Lung (tissue), 12 donors: ENCODE measurements around the gene RASSF5. TPM values are rescaled to one million over a fixed set of nuclear protein-coding genes. Genes with fewer than 3 reads are reported as not detected.

Experiments used
- ATAC-seq: fragments of 200-7000 bp; cut with Tn5 transposase; one replicate; pipeline ENCODE4 v1.9.1; 2020; ENCODE audit warnings: moderate number of reproducible peaks; ENCODE audit not compliant: insufficient read depth, low FRiP score
- DNase-seq, 3 donors: peaks; one replicate each; pipeline ENCODE4 v3.0.0-alpha.2; 2013 to 2017
- H3K27ac ChIP-seq, 2 donors: one replicate each; pipeline ENCODE4 v1.5.1; 2013; ENCODE audit warnings: mild to moderate bottlenecking in 2 of 2, moderate library complexity in 2 of 2, control low read depth in 1 of 2, inconsistent platforms in 1 of 2, low read depth in 1 of 2, low read length in 1 of 2
- H3K27me3 ChIP-seq, 3 donors: one replicate each; pipeline ENCODE4 v1.5.1; 2013; ENCODE audit warnings: low read length in 2 of 3; ENCODE audit not compliant: control insufficient read depth in 3 of 3, insufficient read depth in 3 of 3
- H3K36me3 ChIP-seq, 4 donors: one replicate each; pipeline ENCODE4 v1.5.1; 2013; ENCODE audit warnings: low read length in 4 of 4, mild to moderate bottlenecking in 1 of 4, moderate library complexity in 1 of 4; ENCODE audit not compliant: control insufficient read depth in 4 of 4, insufficient read depth in 4 of 4
- H3K4me1 ChIP-seq, 5 donors: one replicate each; pipeline ENCODE4 v1.5.1; 2013; ENCODE audit warnings: low read length in 5 of 5, mild to moderate bottlenecking in 2 of 5, moderate library complexity in 1 of 5; ENCODE audit not compliant: control insufficient read depth in 5 of 5, insufficient read depth in 5 of 5
- H3K4me3 ChIP-seq: one replicate; pipeline ENCODE4 v1.5.1; 2013; ENCODE audit warnings: mild to moderate bottlenecking, control low read depth, moderate library complexity
- H3K9ac ChIP-seq, 2 donors: one replicate each; pipeline ENCODE4 v1.5.1; 2013; ENCODE audit warnings: low read length in 2 of 2, control low read depth in 1 of 2; ENCODE audit not compliant: insufficient read depth in 1 of 2
- H3K9me3 ChIP-seq, 4 donors: one replicate each; pipeline ENCODE4 v1.5.1; 2013; ENCODE audit warnings: low read length in 3 of 4, mild to moderate bottlenecking in 1 of 4, moderate library complexity in 1 of 4; ENCODE audit not compliant: control insufficient read depth in 4 of 4, insufficient read depth in 3 of 4
- CTCF ChIP-seq: IDR thresholded peaks from 2 replicates; pipeline ENCODE4 v1.5.1; 2012; ENCODE audit warnings: mild to moderate bottlenecking; ENCODE audit errors: control extremely low read depth, extremely low read depth
- WGBS, 2 donors: extraction: QIAGEN DNeasy Blood & Tissue Kit; methylation state at CpG; one replicate each; pipeline ENCODE4 v1.1.7; 2013; 5-methylcytosine and 5-hydroxymethylcytosine counted together
- polyA plus RNA-seq, 2 donors: library from polyadenylated mRNA; stranded (reverse); fragments of 200-250 nt; gene quantifications; one replicate each; pipeline ENCODE4 v1.2.1, GENCODE V29; 2013
- total RNA-seq, 2 donors: library from RNA; depleted of rRNA in 1 of 2; stranded (reverse); fragments of >200 nt in 1 of 2; gene quantifications; one replicate each; pipeline ENCODE4 v1.2.1, GENCODE V29; 2014 to 2021
- donor health status: control.
- donor health status: control.
- donor health status: Bipolar disorder and iron deficiency.
- donor health status: healthy.
- donor health status: DM: yes; HTN: yes; CAD: no.

The RASSF5 gene
- total and polyA plus RNA-seq, 4 donors = 10.3 to 38.2 (median 30.7) TPM

DNA sequence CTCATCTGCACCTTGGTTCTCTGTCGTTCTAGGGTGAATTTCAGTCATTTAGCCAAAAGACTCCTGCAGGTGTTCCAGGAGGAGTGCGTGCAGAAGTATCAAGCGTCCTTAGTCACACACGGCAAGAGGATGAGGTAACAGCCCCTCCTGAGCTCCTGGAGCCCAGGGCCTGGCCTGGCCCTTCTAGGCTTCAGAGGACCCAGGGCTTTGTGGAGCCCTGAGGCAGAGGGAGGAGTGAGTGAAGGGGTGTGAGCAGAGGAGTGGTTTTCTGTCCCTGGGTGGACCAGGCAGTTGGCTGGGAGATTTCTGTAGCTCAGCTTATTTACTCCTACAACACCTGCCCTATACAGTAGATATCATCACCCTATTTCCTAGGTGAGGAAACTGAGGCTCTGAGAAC lies 15.7 kb upstream of the RASSF5 start:
- peaks cover 0 to 10% (median 5%) of the 10 kb centered on the region in 4 donors for H3K36me3 ChIP-seq
- H3K9ac ChIP-seq = no peak overlapping the region
- H3K4me3 ChIP-seq = no peak overlapping the region
- no peak for ATAC-seq
- DNase-seq = no peak
- 92 to 93% methylated on average over 4 of the region's 4 CpGs for WGBS, 2 donors
- no peak for TF ChIP-seq CTCF
- H3K9me3 ChIP-seq = no peaks in the 10 kb centered on the region
- H3K27ac ChIP-seq = no peak overlapping the region
- H3K4me1 ChIP-seq = peaks cover 0 to 24% (median 15%) of the 10 kb centered on the region in 5 donors
- H3K27me3 ChIP-seq = no peaks in the 10 kb centered on the region

DNA sequence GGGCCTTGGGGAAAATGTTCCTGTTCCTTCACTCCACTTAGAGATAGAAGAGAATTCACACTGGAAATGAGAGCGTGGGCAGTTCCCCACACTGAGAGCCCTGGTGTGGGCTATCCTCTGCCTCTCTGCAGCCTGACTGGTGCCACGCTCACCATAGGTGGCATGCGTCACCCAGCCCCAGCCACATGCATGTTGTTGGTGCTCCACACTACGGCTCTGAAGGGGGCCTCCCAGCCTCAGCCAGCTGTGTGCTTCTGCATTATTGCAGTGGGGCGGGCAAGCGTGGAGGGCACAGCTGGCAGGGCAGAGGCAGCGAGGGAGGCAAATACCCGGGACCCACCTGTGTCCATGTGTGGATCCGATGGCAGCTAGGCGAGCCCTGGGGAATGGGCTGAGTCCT lies 14.7 kb upstream of the RASSF5 start:
- peaks cover 0 to 25% (median 15%) of the 10 kb centered on the region in 5 donors for H3K4me1 ChIP-seq
- TF ChIP-seq CTCF = no peak
- WGBS, 2 donors = 95 to 97% methylated on average over 8 to 10 of the region's 10 CpGs
- H3K27ac ChIP-seq = no peak overlapping the region
- no peak overlapping the region for H3K4me3 ChIP-seq
- H3K9me3 ChIP-seq = no peaks in the 10 kb centered on the region
- no peak overlapping the region for H3K9ac ChIP-seq
- no peaks in the 10 kb centered on the region for H3K27me3 ChIP-seq
- peaks cover 0 to 10% (median 5%) of the 10 kb centered on the region in 4 donors for H3K36me3 ChIP-seq
- ATAC-seq = no peak
- no peak for DNase-seq

DNA sequence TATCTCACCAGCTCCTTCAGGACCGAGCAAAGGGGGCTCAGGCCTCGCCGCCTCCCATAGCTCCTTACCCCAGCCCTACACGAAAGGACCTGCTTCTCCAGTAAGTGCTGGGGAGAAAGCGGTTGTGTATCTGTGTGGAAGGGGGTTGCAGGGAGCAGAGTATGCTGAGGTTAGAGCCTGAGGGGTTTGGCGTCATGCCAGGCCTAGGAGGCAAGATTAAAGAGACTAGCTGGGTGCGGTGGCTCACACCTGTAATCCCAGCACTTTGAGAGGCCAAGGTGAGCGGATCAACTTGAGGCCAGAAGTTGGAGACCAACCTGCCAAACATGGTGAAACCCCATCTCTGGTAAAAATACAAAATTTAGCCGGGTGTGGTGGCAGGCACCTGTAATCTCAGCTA lies 14.1 kb upstream of the RASSF5 start:
- no peak for TF ChIP-seq CTCF
- DNase-seq = no peak
- Histone ChIP-seq H3K9ac (no peak overlapping the region), H3K36me3 (peaks cover 0 to 10% (median 5%) of the 10 kb centered on the region in 4 donors), H3K27ac (no peak overlapping the region), H3K9me3 (no peaks in the 10 kb centered on the region), H3K4me3 (no peak overlapping the region), H3K4me1 (peaks cover 0 to 25% (median 15%) of the 10 kb centered on the region in 5 donors), H3K27me3 (no peaks in the 10 kb centered on the region)
- ATAC-seq = no peak
- 95 to 97% methylated on average over 9 of the region's 9 CpGs for WGBS, 2 donors

GRCh38 chr1:206495011-206495461 lies 12.3 kb upstream of the RASSF5 start:
- Histone ChIP-seq H3K27ac (no peak overlapping the region), H3K27me3 (no peaks in the 10 kb centered on the region), H3K9ac (no peak overlapping the region), H3K9me3 (no peaks in the 10 kb centered on the region), H3K4me1 (peaks cover 0 to 25% (median 15%) of the 10 kb centered on the region in 5 donors), H3K4me3 (no peak overlapping the region), H3K36me3 (peaks cover 0 to 10% (median 5%) of the 10 kb centered on the region in 4 donors)
- ATAC-seq = no peak
- 77 to 86% methylated on average over 6 of the region's 6 CpGs for WGBS, 2 donors
- no peak for TF ChIP-seq CTCF
- DNase-seq = peak in 1 of 3 donors; percentile 24
